Measurements from ENCODE around the gene HMG20A.

DNA sequence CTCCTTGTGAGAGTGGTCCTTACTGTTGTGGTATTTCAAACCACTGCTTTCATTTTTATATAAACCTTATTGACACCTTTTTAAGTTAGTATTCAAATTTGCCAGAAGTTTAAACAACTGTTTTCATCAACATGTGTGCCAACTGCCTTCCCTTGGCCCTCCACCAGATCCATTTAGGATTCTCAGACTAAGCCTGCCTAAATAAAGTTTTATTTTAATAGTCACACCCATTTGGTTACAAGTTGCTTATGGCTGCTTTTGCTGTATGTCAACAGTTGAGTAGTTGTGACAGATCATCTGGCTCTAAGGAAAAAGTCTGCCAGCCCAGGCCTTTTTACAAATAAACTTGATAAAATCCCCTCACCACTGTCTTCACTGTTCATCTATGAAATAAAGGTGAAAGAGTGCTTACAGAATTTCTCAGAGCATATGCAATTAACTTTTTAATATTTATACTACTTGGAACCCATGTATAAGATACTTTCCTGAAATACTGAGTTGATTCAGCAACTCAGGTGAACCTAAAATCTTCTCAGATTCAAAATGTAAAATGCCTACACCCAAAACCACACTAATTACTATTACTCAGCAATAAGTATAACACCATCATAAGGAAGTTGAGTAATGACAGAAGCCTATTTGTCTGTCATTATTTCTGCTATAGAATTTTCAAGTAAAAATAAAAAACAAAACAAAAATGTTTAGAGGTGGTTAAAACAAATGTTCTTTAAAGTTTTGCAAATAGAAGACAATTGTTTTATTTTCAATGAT, 35.9 kb upstream of the HMG20A start:
- no peak for TF ChIP-seq MAZ (IDR thresholded peaks at IDR 0.05; ENCODE audit: borderline replicate concordance, low read depth, low read length)
- TF ChIP-seq MAZ (CRISPR knock-in tag; IDR thresholded peaks at IDR 0.05; ENCODE audit: low read depth), result no peak
- TF ChIP-seq, protein P1, sequence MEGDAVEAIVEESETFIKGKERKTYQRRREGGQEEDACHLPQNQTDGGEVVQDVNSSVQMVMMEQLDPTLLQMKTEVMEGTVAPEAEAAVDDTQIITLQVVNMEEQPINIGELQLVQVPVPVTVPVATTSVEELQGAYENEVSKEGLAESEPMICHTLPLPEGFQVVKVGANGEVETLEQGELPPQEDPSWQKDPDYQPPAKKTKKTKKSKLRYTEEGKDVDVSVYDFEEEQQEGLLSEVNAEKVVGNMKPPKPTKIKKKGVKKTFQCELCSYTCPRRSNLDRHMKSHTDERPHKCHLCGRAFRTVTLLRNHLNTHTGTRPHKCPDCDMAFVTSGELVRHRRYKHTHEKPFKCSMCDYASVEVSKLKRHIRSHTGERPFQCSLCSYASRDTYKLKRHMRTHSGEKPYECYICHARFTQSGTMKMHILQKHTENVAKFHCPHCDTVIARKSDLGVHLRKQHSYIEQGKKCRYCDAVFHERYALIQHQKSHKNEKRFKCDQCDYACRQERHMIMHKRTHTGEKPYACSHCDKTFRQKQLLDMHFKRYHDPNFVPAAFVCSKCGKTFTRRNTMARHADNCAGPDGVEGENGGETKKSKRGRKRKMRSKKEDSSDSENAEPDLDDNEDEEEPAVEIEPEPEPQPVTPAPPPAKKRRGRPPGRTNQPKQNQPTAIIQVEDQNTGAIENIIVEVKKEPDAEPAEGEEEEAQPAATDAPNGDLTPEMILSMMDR (CRISPR knock-in tag; IDR thresholded peaks at IDR 0.05), result no peak
- no peak for TF ChIP-seq ATAD3A (CRISPR knock-in tag; IDR thresholded peaks at IDR 0.05)
- TF ChIP-seq FOSL1 (CRISPR knock-in tag; IDR thresholded peaks at IDR 0.05; ENCODE audit: borderline replicate concordance), result no peak

Measured in HepG2 (cell line).